Astrocyte of the cerebellum (primary cell): Measurements from ENCODE around the gene RGS19.

Source experiments
- DNase-seq: peaks from one replicate; pipeline ENCODE4 v3.0.0-alpha.2; 2011; ENCODE audit warnings: low read depth
- H3K4me3 ChIP-seq: 2 replicates; pipeline ENCODE4 v1.5.1; 2011; ENCODE audit warnings: mild to moderate bottlenecking, low read depth, low read length, moderate library complexity
- CTCF ChIP-seq: IDR thresholded peaks from 2 replicates; pipeline ENCODE4 v1.5.1; 2012; ENCODE audit warnings: low read length, low read depth, moderate library complexity, mild to moderate bottlenecking; ENCODE audit errors: missing control alignments
- in situ Hi-C: cut with HindIII; loops from 2 replicates; pipeline ENCODE4 v1.10.0; 2017; ENCODE audit warnings: low sequenced_read_pairs

The RGS19 gene

DNA sequence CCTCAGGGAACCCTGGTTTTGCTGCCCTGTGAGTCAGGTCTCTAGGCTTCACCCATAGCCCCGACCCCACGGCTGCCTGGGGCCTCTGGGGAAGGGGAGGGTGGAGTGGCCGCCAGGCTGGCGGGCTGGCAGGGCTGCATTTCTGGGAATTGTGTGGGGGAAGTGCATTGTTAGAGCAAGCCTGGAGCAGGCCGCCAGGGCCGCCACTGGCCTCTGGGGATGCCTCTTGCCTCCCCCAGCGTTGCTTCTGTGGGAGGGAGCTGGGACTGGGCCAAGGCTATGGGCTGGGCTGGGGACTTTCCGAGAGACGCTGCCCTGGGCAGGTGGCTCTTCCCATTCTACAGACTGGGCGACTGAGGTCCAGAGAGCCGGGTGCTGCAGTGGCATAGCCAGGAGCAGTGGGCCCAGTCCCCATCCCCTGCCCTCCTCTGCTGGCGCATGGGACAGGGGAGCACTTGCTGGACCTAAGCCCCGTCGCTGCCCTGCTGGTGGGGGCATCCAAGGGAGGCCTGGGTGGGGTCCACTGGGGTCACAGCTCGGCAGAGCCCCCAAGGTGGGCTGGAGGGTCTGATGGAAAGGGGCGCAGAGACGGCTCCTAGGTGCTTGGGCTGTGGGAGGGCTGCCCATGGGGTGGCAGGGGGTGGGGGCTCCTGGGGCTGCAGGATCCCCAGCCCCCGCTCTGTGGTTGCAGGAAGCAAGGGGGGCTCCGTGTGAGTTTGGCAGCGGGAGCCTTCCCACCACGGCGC, 23.3 kb downstream of the RGS19 start:
- in situ Hi-C loops: no loop called here
- TF ChIP-seq CTCF: no peak
- H3K4me3 ChIP-seq: no peak overlapping the region
- no peak for DNase-seq

- in situ Hi-C loops: no loop called here
- no peak for DNase-seq
- no peak overlapping the region for H3K4me3 ChIP-seq
- no peak for TF ChIP-seq CTCF
Measured at GRCh38 chr20:64055396-64055892, 23.9 kb downstream of the RGS19 start.

DNA sequence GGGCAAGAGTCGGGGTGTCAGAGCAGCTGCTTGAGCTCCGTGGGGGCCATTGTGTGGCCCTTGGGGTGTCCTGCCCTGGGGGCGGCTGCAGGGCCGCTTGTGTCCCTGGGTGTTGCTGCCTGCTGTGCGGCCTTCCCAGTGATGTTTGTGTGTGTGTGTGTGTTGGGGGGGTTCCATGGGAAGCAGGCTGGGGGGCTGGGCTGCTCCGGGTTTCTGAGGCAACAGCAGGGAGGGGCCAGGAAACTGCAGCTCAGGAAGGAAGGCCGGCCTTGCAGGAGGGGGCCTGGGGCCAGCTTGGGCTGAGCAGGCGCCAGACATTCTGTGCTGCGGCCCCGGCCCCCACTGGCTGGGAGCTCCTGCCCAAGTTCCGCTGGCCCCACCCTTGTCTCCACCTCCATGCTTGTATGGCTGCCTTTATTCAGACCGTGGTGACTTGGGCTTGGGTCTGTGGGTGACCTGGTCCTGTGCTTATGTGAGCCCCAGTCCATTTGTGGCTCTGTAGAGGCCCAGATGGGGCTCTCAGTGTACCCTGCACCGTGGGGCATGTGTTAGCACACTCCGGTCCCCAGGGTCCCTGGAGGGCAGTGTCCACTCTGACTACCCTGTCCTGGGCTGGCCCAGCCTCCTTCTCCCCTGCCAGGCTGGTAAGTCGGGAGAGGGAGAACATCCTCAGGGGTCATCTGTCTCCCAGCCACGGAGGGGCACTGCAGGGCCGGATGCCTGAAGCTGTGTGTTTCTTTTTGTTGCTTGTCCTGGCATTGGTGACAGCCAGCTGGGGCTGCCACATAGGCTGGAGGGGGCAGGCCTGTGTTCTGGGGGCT, 25.3 kb downstream of the RGS19 start:
- DNase-seq: no peak
- TF ChIP-seq CTCF: peak; percentile 23
- in situ Hi-C loops: loop anchor here (5.0 kb wide), 1 partner anchor 52 kb away; no protein-coding TSS in a partner anchor
- H3K4me3 ChIP-seq: no peak overlapping the region

- no peak for TF ChIP-seq CTCF
- in situ Hi-C loops: loop anchor here (5.0 kb wide), 1 partner anchor 51 kb away; no protein-coding TSS in a partner anchor
- H3K4me3 ChIP-seq: no peak overlapping the region
Measured at GRCh38 chr20:64052987-64053840, 26.1 kb downstream of the RGS19 start.

DNA sequence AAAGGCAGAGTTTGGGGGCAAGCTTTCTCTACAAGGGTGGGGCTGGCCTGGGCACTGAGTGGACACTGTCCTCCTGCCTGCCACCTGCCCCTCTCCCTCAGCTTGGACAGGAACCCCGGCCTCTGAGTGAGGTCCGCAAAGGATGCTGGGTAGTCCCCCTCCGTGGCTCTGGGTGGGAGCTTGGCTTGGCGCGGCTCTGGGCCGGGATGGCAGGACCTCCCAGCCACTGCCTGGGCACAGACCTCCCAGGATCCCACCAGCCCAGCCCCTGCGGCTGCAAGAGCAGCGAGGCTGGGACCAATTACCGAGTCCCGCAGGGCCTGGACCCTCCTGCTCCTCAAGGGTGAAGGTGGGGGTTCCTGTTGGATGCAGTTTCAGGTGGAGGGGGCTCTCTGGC, 27.0 kb downstream of the RGS19 start:
- in situ Hi-C loops: loop anchor here (5.0 kb wide), 1 partner anchor 50 kb away; no protein-coding TSS in a partner anchor
- H3K4me3 ChIP-seq: no peak overlapping the region
- no peak for TF ChIP-seq CTCF
- no peak for DNase-seq

More at GRCh38 chr20:64052987-64053840, 26.1 kb downstream of the RGS19 start:
- no peak for DNase-seq
